ENCODE results near the gene CNTNAP5.

The CNTNAP5 gene

DNA sequence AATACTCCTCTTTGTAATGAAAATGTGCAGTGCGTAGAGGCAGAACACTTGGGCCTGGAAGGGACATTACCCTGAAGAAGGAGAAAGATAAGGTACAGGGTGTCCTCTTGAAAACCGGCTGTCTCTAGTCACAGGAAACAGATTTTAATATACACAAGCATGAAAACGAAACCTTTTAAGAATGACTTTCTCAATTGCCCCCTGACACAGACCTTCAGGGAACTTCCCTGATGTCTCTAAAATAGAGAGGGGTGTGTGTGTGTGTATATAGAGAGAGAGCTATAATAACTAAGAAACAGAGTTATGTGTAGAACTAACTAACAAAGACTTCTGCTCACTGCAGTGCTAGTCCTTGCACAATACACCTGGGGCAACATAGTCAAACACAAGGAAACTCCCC lies 780.0 kb downstream of the CNTNAP5 start:
- Mint-ChIP-seq H3K27me3 (no peaks in the 10 kb centered on the region), H3K4me1 (no peaks in the 10 kb centered on the region), H3K9me3 (no peaks in the 10 kb centered on the region), H3K4me3 (no peak overlapping the region), H3K27ac (no peak overlapping the region), H3K36me3 (no peaks in the 10 kb centered on the region)
- ATAC-seq (ENCODE audit: low read depth) (no peak), DNase-seq (ENCODE audit: low spot score in 2 of 2) (no peak)

GRCh38 chr2:124810132-124810531 lies 785.0 kb downstream of the CNTNAP5 start:
- ATAC-seq (ENCODE audit: low read depth) (no peak), DNase-seq (ENCODE audit: low spot score in 2 of 2) (no peak)
- Mint-ChIP-seq H3K36me3 (no peaks in the 10 kb centered on the region), H3K27me3 (no peaks in the 10 kb centered on the region), H3K4me1 (no peaks in the 10 kb centered on the region), H3K27ac (no peak overlapping the region), H3K4me3 (no peak overlapping the region), H3K9me3 (peaks cover 2% of the 10 kb centered on the region)

GRCh38 chr2:124814968-124815745 lies 790.1 kb downstream of the CNTNAP5 start:
- DNase-seq (ENCODE audit: low spot score in 2 of 2) = no peak
- Mint-ChIP-seq H3K4me3 (no peak overlapping the region), H3K36me3 (no peaks in the 10 kb centered on the region), H3K4me1 (no peaks in the 10 kb centered on the region), H3K9me3 (peaks cover 2% of the 10 kb centered on the region), H3K27me3 (no peaks in the 10 kb centered on the region), H3K27ac (no peak overlapping the region)
- no peak for ATAC-seq (ENCODE audit: low read depth)

DNA sequence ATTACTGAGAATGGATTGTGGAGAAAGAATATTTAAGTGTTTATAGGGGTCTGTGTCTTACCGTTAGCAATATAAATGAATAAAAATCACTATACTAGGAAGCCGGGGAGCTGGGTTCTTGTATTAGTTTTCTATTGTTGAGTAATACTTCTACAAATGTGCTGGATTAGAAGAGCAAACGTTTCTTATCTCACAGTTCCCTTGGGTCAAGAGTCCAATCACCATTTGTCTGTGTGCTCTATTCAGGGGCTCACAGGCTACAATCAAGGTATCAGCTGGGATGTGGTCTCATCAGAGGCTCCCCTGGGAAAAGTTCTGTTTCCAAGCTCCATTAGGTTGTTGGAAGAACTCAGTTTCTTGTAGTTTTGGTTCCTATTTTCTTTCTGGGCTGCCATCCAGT lies 790.9 kb downstream of the CNTNAP5 start:
- ATAC-seq (ENCODE audit: low read depth) = no peak
- Mint-ChIP-seq H3K27ac (no peak overlapping the region), H3K4me1 (no peaks in the 10 kb centered on the region), H3K4me3 (no peak overlapping the region), H3K9me3 (peaks cover 2% of the 10 kb centered on the region), H3K36me3 (no peaks in the 10 kb centered on the region), H3K27me3 (no peaks in the 10 kb centered on the region)
- DNase-seq (ENCODE audit: low spot score in 2 of 2) = no peak

DNA sequence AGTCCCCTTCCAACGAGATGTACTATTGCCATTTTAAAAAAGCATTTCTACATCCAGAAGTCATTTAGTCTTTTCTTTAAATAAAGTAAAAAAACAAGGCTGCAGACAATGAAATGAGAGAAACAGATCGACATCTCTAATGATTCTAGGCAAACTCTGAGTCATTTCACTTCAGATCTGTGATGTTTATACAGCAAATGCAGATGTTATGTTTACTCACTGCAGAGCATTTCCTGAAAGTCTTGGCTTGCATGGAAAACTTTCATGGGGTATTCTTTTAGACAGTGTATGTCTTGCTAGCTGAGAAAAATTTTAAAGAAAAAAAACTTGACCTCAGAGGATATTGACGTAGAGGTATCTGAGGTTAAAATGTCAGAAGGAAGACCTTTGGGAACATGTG lies 797.4 kb downstream of the CNTNAP5 start:
- Mint-ChIP-seq H3K9me3 (peaks cover 1% of the 10 kb centered on the region), H3K27ac (no peak overlapping the region), H3K4me1 (no peaks in the 10 kb centered on the region), H3K36me3 (no peaks in the 10 kb centered on the region), H3K4me3 (no peak overlapping the region), H3K27me3 (no peaks in the 10 kb centered on the region)
- ATAC-seq (ENCODE audit: low read depth) (no peak), DNase-seq (ENCODE audit: low spot score in 2 of 2) (no peak)

- peaks cover 1% of the 10 kb centered on the region for H3K9me3 Mint-ChIP-seq
- no peak overlapping the region for H3K27ac Mint-ChIP-seq
- no peak overlapping the region for H3K4me3 Mint-ChIP-seq
- H3K27me3 Mint-ChIP-seq = no peaks in the 10 kb centered on the region
- H3K36me3 Mint-ChIP-seq = no peaks in the 10 kb centered on the region
- ATAC-seq (ENCODE audit: low read depth) = no peak
- no peaks in the 10 kb centered on the region for H3K4me1 Mint-ChIP-seq
- DNase-seq (ENCODE audit: low spot score in 2 of 2) = no peak
Observed at GRCh38 chr2:124824441-124824840, 799.4 kb downstream of the CNTNAP5 start.

GRCh38 chr2:124832521-124832920 lies 807.4 kb downstream of the CNTNAP5 start:
- Mint-ChIP-seq H3K9me3 (peaks cover 5% of the 10 kb centered on the region), H3K4me3 (no peak overlapping the region), H3K4me1 (no peaks in the 10 kb centered on the region), H3K27me3 (no peaks in the 10 kb centered on the region), H3K27ac (no peak overlapping the region), H3K36me3 (no peaks in the 10 kb centered on the region)
- DNase-seq (ENCODE audit: low spot score in 2 of 2) (no peak), ATAC-seq (ENCODE audit: low read depth) (no peak)

GRCh38 chr2:124834331-124834730 lies 809.2 kb downstream of the CNTNAP5 start:
- Mint-ChIP-seq H3K9me3 (peaks cover 8% of the 10 kb centered on the region), H3K4me3 (no peak overlapping the region), H3K27ac (no peak overlapping the region), H3K4me1 (no peaks in the 10 kb centered on the region), H3K36me3 (no peaks in the 10 kb centered on the region), H3K27me3 (no peaks in the 10 kb centered on the region)
- no peak for DNase-seq (ENCODE audit: low spot score in 2 of 2)
- ATAC-seq (ENCODE audit: low read depth) = no peak

- H3K27ac Mint-ChIP-seq = no peak overlapping the region
Observed at GRCh38 chr2:124835331-124835730, 810.2 kb downstream of the CNTNAP5 start.

DNA sequence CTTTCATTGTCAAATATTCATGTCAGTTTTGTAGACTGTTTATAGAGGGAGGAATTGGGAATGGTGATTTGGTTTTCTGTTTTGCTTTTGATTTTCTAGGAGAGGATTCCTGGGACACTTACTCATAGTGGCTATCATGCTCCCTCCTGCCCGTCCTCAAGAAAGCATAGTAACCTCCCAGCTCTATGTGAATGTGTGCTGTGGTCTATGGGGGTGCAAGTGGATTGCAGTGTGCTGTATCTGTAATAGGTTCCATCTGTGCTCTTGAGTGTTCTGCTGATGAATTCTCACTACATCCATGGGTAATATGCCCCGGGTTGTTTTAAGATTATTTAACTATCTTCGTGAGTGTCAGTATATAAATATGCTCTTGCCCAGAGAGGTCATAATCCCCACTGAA lies 811.3 kb downstream of the CNTNAP5 start:
- peaks cover 9% of the 10 kb centered on the region for H3K9me3 Mint-ChIP-seq
- no peak for ATAC-seq (ENCODE audit: low read depth)
- H3K27me3 Mint-ChIP-seq = no peaks in the 10 kb centered on the region
- no peak for DNase-seq (ENCODE audit: low spot score in 2 of 2)
- no peak overlapping the region for H3K4me3 Mint-ChIP-seq
- no peaks in the 10 kb centered on the region for H3K36me3 Mint-ChIP-seq
- no peak overlapping the region for H3K27ac Mint-ChIP-seq
- H3K4me1 Mint-ChIP-seq = no peaks in the 10 kb centered on the region

More at GRCh38 chr2:124835331-124835730, 810.2 kb downstream of the CNTNAP5 start:
- no peaks in the 10 kb centered on the region for H3K27me3 Mint-ChIP-seq
- H3K4me3 Mint-ChIP-seq = no peak overlapping the region
- ATAC-seq (ENCODE audit: low read depth) = no peak
- no peaks in the 10 kb centered on the region for H3K4me1 Mint-ChIP-seq
- no peaks in the 10 kb centered on the region for H3K36me3 Mint-ChIP-seq
- DNase-seq (ENCODE audit: low spot score in 2 of 2) = no peak
- H3K9me3 Mint-ChIP-seq = peaks cover 9% of the 10 kb centered on the region

DNA sequence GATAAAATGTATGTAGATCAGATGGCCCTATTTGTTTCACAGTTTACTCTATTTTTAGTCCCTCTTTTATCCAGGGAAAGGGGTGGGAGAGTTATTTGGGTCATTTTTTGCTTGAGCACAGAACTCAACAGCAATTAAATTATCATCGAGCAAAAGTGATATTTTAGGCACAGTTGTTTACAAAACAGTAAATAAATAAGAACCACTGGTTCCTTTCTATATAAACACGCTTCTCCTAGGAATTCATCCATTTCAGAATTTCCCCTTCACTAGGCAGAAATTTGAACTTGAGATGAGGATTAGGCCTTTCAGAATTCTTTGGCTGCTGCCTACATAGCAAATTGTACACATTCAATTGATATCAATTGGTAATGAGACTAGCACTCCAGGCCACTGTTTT lies 812.4 kb downstream of the CNTNAP5 start:
- Mint-ChIP-seq H3K4me3 (no peak overlapping the region), H3K27me3 (no peaks in the 10 kb centered on the region)
- no peak for ATAC-seq (ENCODE audit: low read depth)

GRCh38 chr2:124838406-124838805 lies 813.3 kb downstream of the CNTNAP5 start:
- DNase-seq (ENCODE audit: low spot score in 2 of 2) = no peak
- H3K9me3 Mint-ChIP-seq = peaks cover 9% of the 10 kb centered on the region

More for the DNA sequence above, 812.4 kb downstream of the CNTNAP5 start:
- DNase-seq (ENCODE audit: low spot score in 2 of 2) = no peak
- Mint-ChIP-seq H3K27ac (no peak overlapping the region), H3K9me3 (peaks cover 9% of the 10 kb centered on the region), H3K4me1 (no peaks in the 10 kb centered on the region), H3K36me3 (no peaks in the 10 kb centered on the region)

DNA sequence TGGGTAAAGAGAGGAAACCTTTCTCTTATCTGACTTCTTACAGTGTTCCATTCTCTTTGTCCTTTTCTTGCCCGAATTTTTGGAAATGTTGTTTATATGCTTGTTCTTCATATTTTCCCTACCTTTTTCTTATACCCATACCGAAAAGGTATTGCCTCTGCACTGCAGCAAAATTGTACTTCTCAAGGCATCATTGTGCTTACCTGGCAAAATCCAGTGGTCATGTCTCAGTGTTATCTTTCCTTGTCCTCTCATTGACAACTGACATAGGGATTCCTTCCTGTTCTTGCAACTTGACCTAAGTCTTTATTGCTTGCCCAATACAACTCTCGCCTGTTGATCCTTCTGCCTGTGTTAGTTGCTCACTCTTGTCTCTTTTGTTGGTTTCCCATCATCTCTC lies 842.2 kb downstream of the CNTNAP5 start:
- ATAC-seq (ENCODE audit: low read depth) = no peak
- H3K36me3 Mint-ChIP-seq = no peaks in the 10 kb centered on the region
- DNase-seq (ENCODE audit: low spot score in 2 of 2) = no peak
- no peaks in the 10 kb centered on the region for H3K27me3 Mint-ChIP-seq
- no peaks in the 10 kb centered on the region for H3K4me1 Mint-ChIP-seq
- no peak overlapping the region for H3K27ac Mint-ChIP-seq
- peaks cover 3% of the 10 kb centered on the region for H3K9me3 Mint-ChIP-seq
- no peak overlapping the region for H3K4me3 Mint-ChIP-seq

More at GRCh38 chr2:124838406-124838805, 813.3 kb downstream of the CNTNAP5 start:
- Mint-ChIP-seq H3K4me3 (no peak overlapping the region), H3K4me1 (no peaks in the 10 kb centered on the region), H3K27me3 (no peaks in the 10 kb centered on the region), H3K27ac (no peak overlapping the region), H3K36me3 (no peaks in the 10 kb centered on the region)
- ATAC-seq (ENCODE audit: low read depth) = no peak

GRCh38 chr2:124874219-124874618 lies 849.1 kb downstream of the CNTNAP5 start:
- H3K9me3 Mint-ChIP-seq = peaks cover 2% of the 10 kb centered on the region
- DNase-seq (ENCODE audit: low spot score in 2 of 2) = no peak
- H3K4me3 Mint-ChIP-seq = no peak overlapping the region
- H3K4me1 Mint-ChIP-seq = no peaks in the 10 kb centered on the region
- no peak overlapping the region for H3K27ac Mint-ChIP-seq
- no peaks in the 10 kb centered on the region for H3K27me3 Mint-ChIP-seq
- ATAC-seq (ENCODE audit: low read depth) = no peak
- H3K36me3 Mint-ChIP-seq = no peaks in the 10 kb centered on the region

GRCh38 chr2:124874676-124875075 lies 849.6 kb downstream of the CNTNAP5 start:
- Mint-ChIP-seq H3K4me1 (no peaks in the 10 kb centered on the region), H3K9me3 (peaks cover 2% of the 10 kb centered on the region), H3K4me3 (no peak overlapping the region), H3K27me3 (no peaks in the 10 kb centered on the region), H3K36me3 (no peaks in the 10 kb centered on the region), H3K27ac (no peak overlapping the region)
- DNase-seq (ENCODE audit: low spot score in 2 of 2) (no peak), ATAC-seq (ENCODE audit: low read depth) (no peak)

All from memory B cell (primary cell).